GM19193 (cell line): ENCODE measurements around the gene PXMP4.

Experiments
- POLR2A ChIP-seq: IDR thresholded peaks from 4 replicates; pipeline ENCODE4 v1.6.1; 2011; ENCODE audit not compliant: insufficient read depth, insufficient read length; ENCODE audit errors: extremely low read depth

Gene PXMP4

GRCh38 chr20:33719989-33720709 is at the start of gene PXMP4:
TSS of gene PXMP4 (minus strand) at chr20:33720310. CDS start at chr20:33720207, 103 bp downstream.
- TF ChIP-seq POLR2A, result peak; percentile 57

GRCh38 chr20:33769043-33769442 is 48.9 kb upstream of the PXMP4 start:
- TF ChIP-seq POLR2A, result no peak

GRCh38 chr20:33767777-33768138 is 47.6 kb upstream of the PXMP4 start:
- no peak for TF ChIP-seq POLR2A

- TF ChIP-seq POLR2A, result no peak
Observed at GRCh38 chr20:33766686-33767085, 46.6 kb upstream of the PXMP4 start.

GRCh38 chr20:33765592-33765991 is 45.5 kb upstream of the PXMP4 start:
- no peak for TF ChIP-seq POLR2A

GRCh38 chr20:33765099-33765498 is 45.0 kb upstream of the PXMP4 start:
- no peak for TF ChIP-seq POLR2A

- TF ChIP-seq POLR2A, result no peak
Observed at GRCh38 chr20:33761698-33762250, 41.7 kb upstream of the PXMP4 start.

- no peak for TF ChIP-seq POLR2A
Observed at GRCh38 chr20:33757458-33757857, 37.3 kb upstream of the PXMP4 start.

GRCh38 chr20:33757046-33757445 is 36.9 kb upstream of the PXMP4 start:
- no peak for TF ChIP-seq POLR2A

- no peak for TF ChIP-seq POLR2A
Observed at GRCh38 chr20:33753763-33754162, 33.7 kb upstream of the PXMP4 start.

- no peak for TF ChIP-seq POLR2A
Observed at GRCh38 chr20:33753143-33753542, 33.0 kb upstream of the PXMP4 start.

GRCh38 chr20:33751775-33752174 is 31.7 kb upstream of the PXMP4 start:
- TF ChIP-seq POLR2A, result no peak

- no peak for TF ChIP-seq POLR2A
Observed at GRCh38 chr20:33746325-33746998, 26.4 kb upstream of the PXMP4 start.

GRCh38 chr20:33744773-33745385 is 24.8 kb upstream of the PXMP4 start:
- no peak for TF ChIP-seq POLR2A

- no peak for TF ChIP-seq POLR2A
Observed at GRCh38 chr20:33744181-33744580, 24.1 kb upstream of the PXMP4 start.

- no peak for TF ChIP-seq POLR2A
Observed at GRCh38 chr20:33740189-33740588, 20.1 kb upstream of the PXMP4 start.
